ENCODE results near the gene RPS6KA1. TPM values are rescaled to one million over a fixed set of nuclear protein-coding genes. Genes with fewer than 3 reads are reported as not detected.

The RPS6KA1 gene
- total and polyA plus RNA-seq, 2 of the 8 experiments (the other 6 are each of a cell fraction or from before 2014, with no cell fraction given), result 44.3 to 55.0 TPM

- Histone ChIP-seq H4K20me1 (replicated peaks in 1 of 2; ENCODE audit: control insufficient read depth in 1 of 2, insufficient read depth in 2 of 2, low read length in 2 of 2) (no peaks in the 10 kb centered on the region), H3K79me2 (ENCODE audit: control insufficient read depth in 1 of 2, insufficient read depth in 2 of 2, low read length in 2 of 2) (no peaks in the 10 kb centered on the region), H3K18ac (ENCODE audit: extremely low read depth, low read length) (no peak overlapping the region), H3K9me3 (ENCODE audit: insufficient read depth in 2 of 2, low read depth in 1 of 2, low read length in 1 of 2) (no peaks in the 10 kb centered on the region), H3K4ac (replicated peaks; ENCODE audit: insufficient read length, low read depth, low read length) (no peak overlapping the region), H2BK12ac (ENCODE audit: low read depth, low read length) (no peak overlapping the region), H2BK5ac (ENCODE audit: low read depth, low read length) (no peak overlapping the region), H3K23me2 (ENCODE audit: low read depth, low read length) (no peaks in the 10 kb centered on the region), H3K4me1 (replicated peaks in 1 of 4; ENCODE audit: control insufficient read depth in 3 of 4, insufficient read depth in 4 of 4, low read length in 3 of 4) (peaks cover 3 to 11% (median 6%) of the 10 kb centered on the region in 4 experiments), H3K9ac (replicated peaks in 1 of 4; ENCODE audit: extremely low read depth in 1 of 4, low read depth in 3 of 4, low read length in 3 of 4) (no peak overlapping the region), H3K4me3 (ENCODE audit: extremely low read depth in 1 of 4, insufficient read depth in 2 of 4, low read depth in 3 of 4, low read length in 4 of 4) (no peak overlapping the region), H3K56ac (replicated peaks; ENCODE audit: insufficient read length, low read depth, low read length) (no peak overlapping the region), H2AFZ (ENCODE audit: low read length) (no peak overlapping the region), H4K5ac (ENCODE audit: insufficient read length, low read depth, low read length) (no peak overlapping the region), H3K4me2 (ENCODE audit: insufficient read depth in 1 of 2, low read depth in 2 of 2, low read length in 2 of 2) (no peak overlapping the region), H2BK15ac (ENCODE audit: low read length) (no peak overlapping the region), H4K8ac (ENCODE audit: extremely low read depth, insufficient read depth, low read length) (no peak overlapping the region), H2BK120ac (replicated peaks; ENCODE audit: low read depth, low read length) (no peak overlapping the region), H3K27ac (ENCODE audit: low read depth, low read length) (no peak overlapping the region), H2AK5ac (ENCODE audit: low read depth, low read length) (no peak overlapping the region), H3K14ac (ENCODE audit: insufficient read length) (no peak overlapping the region), H4K91ac (replicated peaks; ENCODE audit: insufficient read length, low read length) (no peak overlapping the region), H3K23ac (ENCODE audit: insufficient read length) (no peak overlapping the region), H3K79me1 (ENCODE audit: low read depth, low read length) (no peaks in the 10 kb centered on the region), H3K27me3 (replicated peaks in 1 of 4; ENCODE audit: control insufficient read depth in 3 of 4, extremely low read depth in 1 of 4, insufficient read depth in 3 of 4, low read length in 3 of 4) (no peaks in the 10 kb centered on the region; a peak in 2 of 7 replicates), H2BK20ac (ENCODE audit: low read length) (no peak overlapping the region), H3K36me3 (ENCODE audit: control insufficient read depth in 2 of 4, insufficient read depth in 4 of 4, low read length in 3 of 4) (no peaks in the 10 kb centered on the region)
- no peak for DNase-seq (ENCODE audit: low read depth in 1 of 2, low spot score in 2 of 2)
- TF ChIP-seq TAF7 (optimal IDR thresholded peaks at IDR 0.05; ENCODE audit: borderline replicate concordance, low read depth, low read length), result no peak
- TF ChIP-seq ATF2 (IDR thresholded peaks at IDR 0.05; ENCODE audit: low read length), result no peak
- no peak for TF ChIP-seq RNF2 (IDR thresholded peaks at IDR 0.05; ENCODE audit: borderline replicate concordance, low read depth, low read length, missing control alignments, poor library complexity, severe bottlenecking)
- TF ChIP-seq TAF1 (IDR thresholded peaks at IDR 0.05; ENCODE audit: low read depth, low read length), result no peak
- no peak for TF ChIP-seq CREB1 (IDR thresholded peaks at IDR 0.05)
- TF ChIP-seq TBP (IDR thresholded peaks at IDR 0.05; ENCODE audit: low read depth, low read length), result no peak
- no peak for FAIRE-seq
- CTCF ChIA-PET (ENCODE audit: partially characterized antibody), result interaction anchor here (0.9 to 1.8 kb wide), 5 partner anchors 52 to 237 kb away, joined by 3 to 7 read pairs (median 3); no protein-coding TSS in a partner anchor
- POLR2A ChIA-PET (ENCODE audit: partially characterized antibody), result interaction anchor here (1.5 kb wide), 1 partner anchor 78 kb away, joined by 6 read pairs; no protein-coding TSS in a partner anchor
- 95% methylated on average over 1 of the region's 1 CpG; no CpG with 5 or more reads in 1 of the 2 experiments for WGBS, 2 experiments (ENCODE audit: extremely low coverage in 1 of 2, insufficient coverage in 1 of 2, insufficient read length in 1 of 2, insufficient replicate concordance in 2 of 2, low coverage in 1 of 2, low lambda C conversion rate in 2 of 2, missing lambda C conversion rate in 1 of 2)
Observed at GRCh38 chr1:26614655-26615411, 85.3 kb downstream of the RPS6KA1 start.

Measured in H1 (cell line).